GM18907 (cell line): ENCODE results near the gene ZNF76.
A peak's percentile ranks its signal among the peaks of the same experiment; 100 is the strongest.
"Not testable (repeated sequence)": the region's sequence is repeated elsewhere in the genome, so short reads cannot be mapped to it uniquely, and the experiment has no call there.

Experiments used
- ATAC-seq: cut with Tn5 transposase; IDR thresholded peaks from one replicate; pipeline ENCODE4 v1.9.1; 2021; ENCODE audit warnings: mild to moderate bottlenecking, moderate library complexity; ENCODE audit not compliant: unreplicated experiment

ZNF76 gene

GRCh38 chr6:35297601-35298481, 38.3 kb downstream of the ZNF76 start, which contains the start of gene DEF6:
TSS of gene DEF6 (plus strand) at chr6:35297818. CDS start at chr6:35297857, 39 bp downstream.
- ATAC-seq, result peak; percentile 72

GRCh38 chr6:35298625-35299140, 39.1 kb downstream of the ZNF76 start:
- ATAC-seq, result no peak

- ATAC-seq, result no peak
Measured at GRCh38 chr6:35299674-35300073, 40.1 kb downstream of the ZNF76 start.

GRCh38 chr6:35300848-35301247, 41.3 kb downstream of the ZNF76 start:
- ATAC-seq, result no peak

GRCh38 chr6:35302604-35303241, 43.2 kb downstream of the ZNF76 start:
- peak; percentile 78 for ATAC-seq

- ATAC-seq, result no peak
Measured at GRCh38 chr6:35304299-35304698, 44.8 kb downstream of the ZNF76 start.

- no peak for ATAC-seq
Measured at GRCh38 chr6:35305117-35305516, 45.6 kb downstream of the ZNF76 start.

- ATAC-seq, result not testable (repeated sequence)
Measured at GRCh38 chr6:35307138-35307537, 47.6 kb downstream of the ZNF76 start.

- not testable (repeated sequence) for ATAC-seq
Measured at GRCh38 chr6:35308543-35308942, 49.0 kb downstream of the ZNF76 start.

- no peak for ATAC-seq
Measured at GRCh38 chr6:35309611-35310264, 50.2 kb downstream of the ZNF76 start.

- no peak for ATAC-seq
Measured at GRCh38 chr6:35310265-35310831, 50.8 kb downstream of the ZNF76 start.

- no peak for ATAC-seq
Measured at GRCh38 chr6:35311390-35312075, 52.0 kb downstream of the ZNF76 start.

- no peak for ATAC-seq
Measured at GRCh38 chr6:35312076-35312800, 52.7 kb downstream of the ZNF76 start.

GRCh38 chr6:35312807-35313206, 53.3 kb downstream of the ZNF76 start:
- no peak for ATAC-seq

GRCh38 chr6:35317483-35318195, 58.1 kb downstream of the ZNF76 start:
- ATAC-seq, result no peak

GRCh38 chr6:35318196-35319171, 58.9 kb downstream of the ZNF76 start:
- no peak for ATAC-seq

- ATAC-seq, result no peak
Measured at GRCh38 chr6:35319346-35320030, 60.0 kb downstream of the ZNF76 start.
